SIG-M5 (cell line): ENCODE results near the gene KCND3.

Source experiments
- DNase-seq: peaks from one replicate; lab custom pipeline; 2025; lab: John Stamatoyannopoulos, UW

KCND3 gene

DNA sequence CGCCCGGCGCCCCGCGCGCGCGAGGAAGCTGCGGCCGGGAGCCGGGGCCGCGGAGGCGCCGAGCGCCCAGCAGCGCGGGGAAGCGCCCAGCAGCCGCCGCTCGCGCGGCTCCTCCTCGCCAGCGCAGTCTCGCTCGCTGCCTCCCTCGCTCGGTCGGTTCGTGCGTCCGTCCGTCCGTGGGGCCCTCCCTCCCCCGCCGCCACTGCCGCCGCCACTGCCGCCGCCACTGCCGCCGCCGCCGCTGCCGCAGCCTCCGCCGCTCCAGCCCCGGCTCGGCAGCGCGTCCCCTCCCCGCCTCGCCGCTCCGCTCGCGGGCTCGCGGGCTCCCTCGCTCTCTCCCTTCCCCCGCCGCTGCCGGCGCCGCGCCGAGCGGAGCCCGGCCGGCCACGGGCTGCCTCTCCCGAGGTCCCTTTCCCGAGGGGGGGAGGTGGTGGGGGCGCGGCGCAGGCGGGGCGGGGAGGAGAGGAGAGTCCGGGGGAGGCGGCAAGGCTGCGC, at the start of gene KCND3:
Gene KCND3, minus strand, starts transcription at position 138 of the 495 bp plus-strand sequence.
- no peak for DNase-seq

- no peak for DNase-seq
Measured at GRCh38 chr1:112034277-112034676, 44.8 kb upstream of the KCND3 start.

DNA sequence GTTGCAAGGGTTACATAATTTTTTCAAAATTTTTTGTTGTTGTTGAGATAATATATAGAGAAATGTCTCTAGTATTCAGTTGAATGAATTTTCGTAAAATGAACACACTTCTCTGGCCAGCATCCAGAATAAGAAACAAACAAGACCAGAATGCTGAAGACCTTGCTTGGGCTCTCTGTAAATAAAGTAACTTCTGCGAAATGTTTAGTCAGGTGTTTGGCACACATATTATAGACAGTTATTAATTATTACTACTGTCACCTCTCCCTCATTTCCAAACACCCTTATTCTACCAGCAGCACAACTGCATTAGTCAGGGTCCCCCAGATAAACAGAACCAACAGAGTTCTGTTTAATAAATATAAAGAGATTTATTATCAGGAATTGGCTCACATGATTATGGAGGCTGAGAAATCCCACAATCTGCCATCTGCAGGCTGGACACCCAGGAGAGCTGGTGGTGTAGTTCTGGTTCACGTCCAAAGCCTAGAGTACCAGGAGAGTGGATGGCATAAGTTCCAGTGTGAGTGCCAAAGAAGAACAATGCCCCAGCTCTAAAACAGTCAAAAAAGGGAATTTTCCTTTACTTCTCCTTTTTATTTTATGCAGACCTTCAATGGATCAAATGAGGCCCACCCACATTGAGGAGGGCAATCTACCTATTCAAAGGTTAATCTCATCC, 44.1 kb upstream of the KCND3 start:
- DNase-seq = no peak

- DNase-seq = no peak
Measured at GRCh38 chr1:112030157-112030556, 40.7 kb upstream of the KCND3 start.

DNA sequence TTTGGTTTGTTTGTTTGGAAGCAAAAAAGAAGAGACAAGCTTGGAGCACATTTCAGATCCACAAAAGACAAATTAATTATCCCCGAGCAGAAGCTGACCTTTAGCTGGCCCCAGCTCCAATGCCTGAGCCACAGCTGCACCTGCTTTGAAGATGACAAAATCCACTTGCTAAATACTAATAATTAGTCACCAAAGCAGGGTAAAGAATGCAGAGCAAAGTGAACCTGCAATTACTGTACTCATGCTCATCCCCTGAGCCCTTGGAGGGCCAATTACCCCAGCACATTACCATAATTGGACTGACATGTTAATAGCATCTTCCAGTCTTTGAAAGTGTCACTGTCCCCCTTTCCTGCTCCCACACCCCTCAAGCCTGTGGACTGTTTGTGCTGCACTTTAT, 38.2 kb upstream of the KCND3 start:
- DNase-seq = no peak

DNA sequence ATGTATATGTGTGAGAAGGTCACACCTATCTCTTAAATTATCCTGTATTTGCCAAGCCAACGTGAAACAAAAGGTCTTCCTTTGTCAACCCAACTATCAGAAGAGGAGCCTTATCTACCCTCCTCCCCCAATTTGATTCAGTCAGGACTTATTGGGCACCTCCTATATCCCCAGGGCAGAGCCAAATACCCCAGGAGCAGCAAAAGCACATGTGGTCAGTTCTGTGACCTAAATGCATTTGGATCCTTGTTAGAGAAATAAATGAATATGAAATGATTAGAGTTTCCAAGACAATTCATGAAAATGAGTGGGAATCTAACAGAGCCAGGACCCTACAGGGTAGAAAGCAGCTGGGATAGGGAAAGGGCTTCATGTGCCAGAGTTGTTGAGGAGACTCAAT, 37.0 kb upstream of the KCND3 start:
- no peak for DNase-seq

GRCh38 chr1:112026016-112026415, 36.5 kb upstream of the KCND3 start:
- no peak for DNase-seq

DNA sequence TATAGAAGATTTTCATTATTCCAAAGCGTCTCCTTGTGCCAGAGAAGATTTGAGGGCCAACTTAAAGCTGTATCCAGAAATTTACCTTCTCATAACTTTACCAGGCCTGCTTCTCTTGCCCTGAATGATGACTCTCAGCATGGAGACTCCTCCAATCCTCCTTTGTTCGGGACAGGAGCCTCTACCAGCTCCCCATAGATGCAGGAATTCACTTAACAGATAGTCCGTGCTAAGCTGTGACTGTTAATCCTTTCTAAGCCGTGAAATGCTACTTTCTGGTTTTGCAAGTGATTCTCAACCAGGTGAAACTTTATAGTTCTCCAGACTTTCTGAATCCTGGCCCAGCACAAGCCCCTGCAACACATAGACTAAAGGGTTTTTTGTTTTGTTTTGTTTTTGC, 31.8 kb upstream of the KCND3 start:
- DNase-seq = no peak

- no peak for DNase-seq
Measured at GRCh38 chr1:112017183-112017582, 27.7 kb upstream of the KCND3 start.

GRCh38 chr1:112012823-112013222, 23.4 kb upstream of the KCND3 start:
- no peak for DNase-seq

GRCh38 chr1:112011202-112011601, 21.7 kb upstream of the KCND3 start:
- no peak for DNase-seq

GRCh38 chr1:112007169-112007568, 17.7 kb upstream of the KCND3 start:
- no peak for DNase-seq

GRCh38 chr1:112006416-112007025, 17.1 kb upstream of the KCND3 start:
- no peak for DNase-seq

- DNase-seq = no peak
Measured at GRCh38 chr1:112004076-112004475, 14.6 kb upstream of the KCND3 start.

GRCh38 chr1:112002514-112002913, 13.0 kb upstream of the KCND3 start:
- DNase-seq = no peak

GRCh38 chr1:112001436-112001835, 12.0 kb upstream of the KCND3 start:
- no peak for DNase-seq

DNA sequence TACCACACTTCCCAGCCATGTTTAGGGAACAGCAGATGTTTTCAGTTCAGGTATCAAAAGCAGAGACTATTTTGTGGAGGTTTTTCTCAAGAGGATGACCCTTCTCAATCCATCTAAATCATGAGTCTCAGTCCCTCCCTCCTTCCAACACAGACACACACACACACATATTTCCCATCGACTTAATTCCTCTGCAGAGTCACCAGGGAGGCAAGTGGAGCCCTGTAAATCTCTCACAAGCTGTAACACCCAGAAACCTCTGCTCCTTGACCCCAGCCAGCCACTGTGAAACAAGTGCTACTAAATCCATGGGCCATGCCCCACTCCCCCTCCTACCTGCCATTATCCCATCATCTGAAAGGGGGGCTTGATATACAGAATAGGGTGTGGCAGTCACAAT, 10.6 kb upstream of the KCND3 start:
- no peak for DNase-seq

GRCh38 chr1:111998332-111998731, 8.9 kb upstream of the KCND3 start:
- no peak for DNase-seq

DNA sequence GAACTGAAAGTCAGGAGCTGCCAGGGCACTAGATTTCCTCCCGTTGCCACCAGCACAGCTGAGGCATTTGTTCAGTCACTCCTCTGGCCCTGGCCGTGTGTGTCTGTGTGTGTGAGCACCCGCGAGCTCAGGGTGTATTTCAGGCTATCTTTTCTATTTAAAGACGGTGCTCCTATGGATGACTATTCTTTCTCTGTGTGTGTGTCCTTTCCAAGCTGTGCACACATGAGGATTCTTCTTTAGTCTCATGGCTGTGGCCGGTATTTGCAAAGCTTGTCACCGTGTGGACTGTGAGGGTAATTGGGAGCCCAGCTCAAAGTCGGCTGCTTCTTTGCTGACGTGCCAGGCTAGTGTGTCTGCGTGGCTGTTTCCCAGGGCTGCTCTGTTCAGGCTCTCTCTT, 3.0 kb upstream of the KCND3 start:
- DNase-seq = no peak

DNA sequence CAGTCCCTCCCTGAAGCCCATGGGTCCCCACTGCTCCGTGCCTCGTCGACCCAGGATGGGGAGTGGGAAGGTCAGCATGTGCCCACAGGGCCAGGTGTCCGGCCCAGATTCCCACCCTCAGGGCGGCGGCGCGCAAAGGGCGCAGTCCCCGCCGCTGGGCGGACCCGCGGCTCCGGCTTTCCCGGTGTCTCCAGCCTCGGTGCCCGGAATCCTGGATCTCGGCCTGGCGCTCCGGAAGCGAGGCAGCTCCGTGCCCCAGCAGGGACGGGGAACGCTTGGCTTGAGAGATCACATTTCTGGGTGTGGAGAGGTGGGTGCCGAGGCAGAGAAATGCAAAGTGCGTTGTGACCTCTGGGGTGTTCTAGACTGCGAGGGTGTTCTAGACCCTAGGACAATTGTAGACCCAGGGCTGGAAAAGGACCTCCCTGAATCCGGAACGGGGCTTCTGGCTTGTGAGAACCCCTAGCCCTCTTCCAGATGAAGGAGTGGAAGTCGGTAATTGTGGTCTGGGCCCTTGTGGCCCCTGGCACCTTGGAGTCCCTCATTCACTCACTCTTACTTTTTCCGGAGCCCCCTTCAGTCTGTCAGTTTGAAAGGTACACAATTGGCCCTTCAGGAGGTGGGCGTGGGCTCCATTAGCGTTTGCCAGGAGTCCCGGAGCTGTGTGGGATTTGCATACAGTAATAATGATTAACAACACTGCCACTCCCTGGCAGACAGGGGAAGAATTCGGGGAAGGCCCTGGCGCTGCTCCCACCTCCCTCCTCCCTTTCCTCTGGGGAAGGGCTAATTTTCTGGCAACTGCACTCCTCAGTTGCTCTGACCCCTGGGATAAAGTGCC, 1.6 kb upstream of the KCND3 start:
- DNase-seq = no peak

DNA sequence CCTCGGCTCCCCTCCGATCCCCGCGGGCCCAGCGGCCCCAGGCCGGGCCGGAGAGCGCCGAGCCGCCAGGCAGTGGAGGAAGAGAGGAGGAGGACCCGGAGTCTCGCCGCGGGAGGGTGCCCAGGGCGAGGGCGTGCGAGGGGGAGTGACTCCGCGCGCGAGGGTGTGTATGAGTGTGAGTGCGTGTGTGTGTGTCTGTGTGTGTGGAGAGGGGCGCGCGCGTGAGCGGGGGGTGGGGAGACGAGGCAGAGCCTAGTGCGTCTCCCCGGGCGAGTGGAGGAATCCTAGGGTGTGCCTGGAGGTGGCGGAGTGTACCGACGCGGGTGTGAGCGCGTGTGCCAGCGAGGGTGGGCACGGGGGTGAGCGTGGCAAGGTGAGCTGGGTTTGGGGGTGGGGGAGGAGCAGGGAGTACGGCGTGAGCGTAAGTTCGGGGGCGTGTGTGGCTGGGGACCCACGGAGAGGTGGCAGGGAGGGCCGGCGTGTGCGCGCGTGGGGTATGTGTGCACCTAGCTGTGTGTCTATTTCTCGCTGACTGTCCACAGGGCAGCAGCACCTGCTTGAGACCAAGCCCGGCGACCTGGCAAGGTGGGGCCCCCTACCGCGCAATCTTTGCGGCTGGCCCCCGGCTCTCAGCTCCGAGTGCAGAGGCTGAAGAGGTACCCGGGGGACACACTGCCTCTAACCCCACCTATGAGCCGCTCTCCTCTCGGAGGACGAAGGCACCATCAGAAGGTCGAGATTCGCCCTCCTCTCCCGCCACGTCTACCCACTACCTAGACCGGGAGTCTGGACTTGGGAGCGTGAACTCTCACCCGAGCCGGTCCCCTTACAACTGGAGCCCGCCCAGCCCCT, 784 bp upstream of the KCND3 start:
- DNase-seq = no peak
